GM21367 (cell line): Measurements from ENCODE around the gene RAD51B.

Source experiments
- ATAC-seq: cut with Tn5 transposase; IDR thresholded peaks from one replicate; pipeline ENCODE4 v1.9.1; 2021; ENCODE audit not compliant: unreplicated experiment

Gene RAD51B

GRCh38 chr14:68343534-68344118, 524.0 kb downstream of the RAD51B start:
- ATAC-seq, result no peak

- ATAC-seq, result no peak
These were observed 526.2 kb downstream of the RAD51B start for GRCh38 chr14:68345738-68346137.

- no peak for ATAC-seq
These were observed 527.2 kb downstream of the RAD51B start for GRCh38 chr14:68346556-68347343.

GRCh38 chr14:68349900-68350629, 530.5 kb downstream of the RAD51B start:
- ATAC-seq, result no peak

- ATAC-seq, result no peak
These were observed 535.8 kb downstream of the RAD51B start for GRCh38 chr14:68355415-68355814.

GRCh38 chr14:68357777-68358176, 538.2 kb downstream of the RAD51B start:
- no peak for ATAC-seq

GRCh38 chr14:68358500-68358899, 538.9 kb downstream of the RAD51B start:
- ATAC-seq, result no peak

- ATAC-seq, result no peak
These were observed 539.6 kb downstream of the RAD51B start for GRCh38 chr14:68359022-68359836.

- no peak for ATAC-seq
These were observed 540.4 kb downstream of the RAD51B start for GRCh38 chr14:68359837-68360552.

- no peak for ATAC-seq
These were observed 541.7 kb downstream of the RAD51B start for GRCh38 chr14:68361231-68361630.

GRCh38 chr14:68362846-68363245, 543.3 kb downstream of the RAD51B start:
- no peak for ATAC-seq

- no peak for ATAC-seq
These were observed 543.9 kb downstream of the RAD51B start for GRCh38 chr14:68363466-68363842.

GRCh38 chr14:68363843-68364767, 544.5 kb downstream of the RAD51B start:
- no peak for ATAC-seq

- no peak for ATAC-seq
These were observed 545.2 kb downstream of the RAD51B start for GRCh38 chr14:68364792-68365192.

GRCh38 chr14:68365228-68365627, 545.6 kb downstream of the RAD51B start:
- ATAC-seq, result no peak

GRCh38 chr14:68366656-68367055, 547.1 kb downstream of the RAD51B start:
- no peak for ATAC-seq

GRCh38 chr14:68367536-68367935, 548.0 kb downstream of the RAD51B start:
- no peak for ATAC-seq

GRCh38 chr14:68368850-68369249, 549.3 kb downstream of the RAD51B start:
- no peak for ATAC-seq

- ATAC-seq, result no peak
These were observed 549.9 kb downstream of the RAD51B start for GRCh38 chr14:68369281-68370056.
